Activated T-cell treated with anti-CD3 and anti-CD28 coated beads, Interleukin-2, amount 50 U/mL, for 1 hour (primary cell): ENCODE data around the gene GAK.

ENCODE experiments used
- DNase-seq: peaks from one replicate; pipeline ENCODE4 v3.0.0-alpha.2; 2020

GAK gene

GRCh38 chr4:964346-965025, 32.4 kb upstream of the GAK start:
- no peak for DNase-seq

- DNase-seq = no peak
Observed at GRCh38 chr4:963276-964225, 31.4 kb upstream of the GAK start.

GRCh38 chr4:962231-963208, 30.4 kb upstream of the GAK start:
- DNase-seq = no peak

DNA sequence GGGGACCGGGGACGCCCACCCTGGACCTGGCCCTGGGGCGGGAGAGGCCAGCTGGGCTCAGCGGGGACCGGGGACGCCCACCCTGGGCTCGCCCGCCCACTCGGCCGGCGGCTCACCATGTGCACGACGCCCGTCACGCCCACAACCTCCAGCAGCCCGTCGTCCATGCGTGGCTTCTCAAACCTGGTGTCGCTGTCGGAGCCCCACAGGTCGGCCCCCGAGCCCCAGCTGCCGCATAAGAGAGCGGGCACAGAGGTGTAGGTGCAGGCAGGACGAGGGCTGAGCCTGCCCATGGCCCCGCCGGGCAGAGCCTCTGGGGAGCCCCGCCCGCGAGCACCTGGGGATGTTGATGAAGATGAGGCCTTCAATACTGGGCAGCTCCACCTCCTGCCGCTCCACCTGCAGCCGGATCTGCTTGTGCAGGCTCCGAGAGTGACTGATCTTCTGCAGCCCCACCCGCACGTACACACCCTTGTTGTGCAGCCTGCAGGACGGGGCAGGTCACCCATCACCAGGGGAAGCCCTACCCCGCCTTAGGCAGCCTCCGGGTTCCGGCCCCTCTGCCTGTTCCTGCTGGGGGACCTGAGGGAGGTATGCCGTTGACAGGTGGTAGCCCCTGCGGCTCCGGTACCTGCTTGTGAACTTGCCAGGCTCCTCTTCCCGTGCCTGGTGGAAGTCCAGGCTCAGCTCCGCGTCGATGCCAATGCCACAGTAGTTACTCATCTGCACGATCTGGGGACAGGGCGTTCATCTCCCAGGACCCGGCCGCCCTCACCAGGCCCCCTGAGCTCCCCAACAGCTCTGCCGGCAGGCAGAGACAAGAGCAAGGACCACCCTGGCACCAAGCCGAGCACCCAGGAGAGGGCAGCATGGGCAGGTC, 29.5 kb upstream of the GAK start:
- no peak for DNase-seq

GRCh38 chr4:960636-961350, 28.7 kb upstream of the GAK start:
- DNase-seq = no peak

- DNase-seq = no peak
Observed at GRCh38 chr4:960140-960635, 28.1 kb upstream of the GAK start.

- no peak for DNase-seq
Observed at GRCh38 chr4:959338-960139, 27.4 kb upstream of the GAK start.

- no peak for DNase-seq
Observed at GRCh38 chr4:958696-959337, 26.7 kb upstream of the GAK start.

GRCh38 chr4:958314-958665, 26.2 kb upstream of the GAK start:
- no peak for DNase-seq

DNA sequence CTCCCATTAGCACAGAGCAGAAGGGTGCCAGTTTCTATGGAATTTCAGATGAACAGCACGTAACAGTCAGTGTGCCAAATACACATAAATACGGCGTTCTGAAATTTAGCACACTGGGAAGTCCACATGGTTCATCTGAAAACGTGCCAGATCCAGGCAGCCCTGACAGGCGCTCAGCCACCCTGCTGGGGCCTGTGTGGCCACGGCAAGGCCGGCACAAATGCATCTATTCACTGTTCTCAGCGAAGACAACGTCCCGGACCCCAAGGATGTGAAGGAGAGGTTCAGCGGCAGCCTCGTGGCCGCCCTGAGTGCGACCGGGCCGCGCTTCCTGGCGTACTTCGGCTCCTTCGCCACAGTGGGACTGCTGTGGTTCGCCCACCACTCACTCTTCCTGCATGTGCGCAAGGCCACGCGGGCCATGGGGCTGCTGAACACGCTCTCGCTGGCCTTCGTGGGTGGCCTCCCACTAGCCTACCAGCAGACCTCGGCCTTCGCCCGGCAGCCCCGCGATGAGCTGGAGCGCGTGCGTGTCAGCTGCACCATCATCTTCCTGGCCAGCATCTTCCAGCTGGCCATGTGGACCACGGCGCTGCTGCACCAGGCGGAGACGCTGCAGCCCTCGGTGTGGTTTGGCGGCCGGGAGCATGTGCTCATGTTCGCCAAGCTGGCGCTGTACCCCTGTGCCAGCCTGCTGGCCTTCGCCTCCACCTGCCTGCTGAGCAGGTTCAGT, 25.6 kb upstream of the GAK start:
- no peak for DNase-seq

DNA sequence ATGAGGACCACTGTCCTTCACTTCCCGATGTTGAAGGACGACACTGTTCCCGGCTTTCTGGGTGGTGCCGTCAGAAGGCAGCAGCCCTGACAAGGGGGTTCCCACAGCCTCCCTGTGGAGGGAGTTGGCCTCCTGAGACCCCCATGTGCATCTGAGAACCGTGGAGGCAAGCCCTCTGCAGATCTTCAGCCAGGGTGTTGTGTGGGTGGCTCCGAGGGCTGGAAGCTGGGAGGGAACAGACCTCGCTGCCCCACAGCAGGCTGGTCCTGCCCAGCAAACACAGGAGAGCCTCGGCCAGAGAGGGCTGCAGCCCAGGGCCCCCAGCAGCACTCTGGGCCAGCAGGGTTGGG, 25.1 kb upstream of the GAK start:
- DNase-seq = no peak

DNA sequence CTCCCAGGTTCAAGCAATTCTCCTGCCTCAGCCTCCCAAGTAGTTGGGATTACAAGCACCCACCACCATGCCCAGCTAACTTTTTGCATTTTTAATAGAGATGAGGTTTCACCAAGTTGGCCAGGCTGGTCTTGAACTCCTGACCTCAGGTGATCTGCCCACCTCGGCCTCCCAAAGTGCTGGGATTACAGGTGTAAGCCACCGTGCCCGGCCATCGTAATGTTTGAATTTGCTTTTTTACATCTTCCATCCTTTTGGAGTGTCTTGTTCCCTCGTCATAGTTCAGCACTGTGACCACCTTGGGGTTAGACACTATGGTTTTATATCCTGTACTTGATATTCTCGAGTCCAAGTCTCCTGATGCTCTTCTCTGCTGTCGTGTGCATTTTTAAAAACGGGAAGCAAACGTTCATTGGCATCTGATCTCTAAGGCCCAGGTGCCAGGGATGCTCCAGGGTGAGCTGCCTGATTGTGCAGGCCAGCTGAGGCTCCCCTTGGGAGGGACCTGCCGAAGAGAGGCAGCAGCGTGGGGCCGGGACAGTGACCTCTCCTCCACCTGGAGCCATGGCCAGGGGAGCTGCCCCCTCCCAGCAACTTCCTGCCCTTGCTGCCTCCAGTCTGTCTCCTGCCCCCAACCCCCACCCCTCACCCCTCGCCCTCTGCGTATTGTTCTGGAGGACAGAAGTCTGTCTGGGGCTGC, 24.6 kb upstream of the GAK start:
- no peak for DNase-seq

- no peak for DNase-seq
Observed at GRCh38 chr4:955931-956381, 23.8 kb upstream of the GAK start.

GRCh38 chr4:955161-955921, 23.2 kb upstream of the GAK start:
- no peak for DNase-seq

DNA sequence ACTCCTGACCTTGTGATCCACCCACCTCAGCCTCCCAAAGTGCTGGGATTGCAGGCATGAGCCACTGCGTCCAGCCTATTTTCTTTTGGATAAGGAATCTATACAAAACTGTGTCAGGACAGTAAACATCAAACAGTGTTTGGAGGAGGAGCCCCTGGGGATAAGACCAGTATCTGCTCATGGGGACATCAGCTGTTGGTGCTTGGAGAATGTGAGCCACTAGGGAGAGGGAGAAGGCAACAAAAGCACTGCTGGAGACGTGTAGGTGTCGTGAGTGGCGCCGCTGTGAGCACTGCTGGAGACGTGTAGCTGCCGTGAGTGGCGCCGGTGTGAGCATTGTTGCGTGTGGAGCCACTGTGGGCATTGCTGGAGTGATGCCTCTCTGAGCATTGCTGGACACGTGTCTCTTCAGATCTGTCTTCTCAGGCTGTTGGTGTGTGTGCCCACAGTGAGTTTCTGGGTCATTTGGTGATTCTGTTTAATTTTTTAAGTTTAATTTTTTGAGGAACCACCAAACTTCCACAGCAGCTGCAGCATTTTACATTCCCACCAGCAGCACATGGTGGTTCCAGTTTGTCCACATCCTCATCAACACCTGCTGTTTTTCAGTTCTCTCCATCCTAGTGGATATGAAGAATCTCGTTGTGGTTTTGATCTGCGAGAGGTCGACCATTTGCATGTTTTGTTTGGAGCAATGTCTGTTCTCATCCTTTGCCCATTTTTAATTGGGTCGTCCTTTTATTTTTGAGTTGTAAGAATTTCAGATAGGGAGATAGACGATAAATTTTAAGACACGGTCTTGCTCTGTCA, 22.3 kb upstream of the GAK start:
- no peak for DNase-seq

GRCh38 chr4:953574-953915, 21.4 kb upstream of the GAK start:
- no peak for DNase-seq
